GM12878 (cell line): ENCODE measurements around the gene SEPSECS. TPM values are rescaled to one million over a fixed set of nuclear protein-coding genes. Genes with fewer than 3 reads are reported as not detected.

ENCODE experiments used
- ATAC-seq: fragments of 200-7000 bp; cut with Tn5 transposase; 3 replicates; pipeline ENCODE4 v1.9.1; 2020; ENCODE audit warnings: mild to moderate bottlenecking, moderate library complexity
- BruUV-seq: library from RNA; stranded (reverse); fragments of 400-500 nt; replicated peaks from 2 replicates; lab custom pipeline; 2021; lab: Mats Ljungman, UMichigan
- CTCF ChIA-PET: fragments of 300-600 bp; sonication (Branson Sonifier 250); formaldehyde crosslinking; extraction: SDS; loops from one replicate; lab custom pipeline; 2021; ENCODE audit warnings: inconsistent platforms; lab: Yijun Ruan, JAX
- POLR2A ChIA-PET: fragments of 350-600 bp; formaldehyde crosslinking; extraction: SDS; loops from one replicate; lab custom pipeline; 2021; ENCODE audit warnings: inconsistent platforms; lab: Charles Lee
- RAD21 ChIA-PET: fragments of 300-600 bp; sonication (Branson Sonifier 250); formaldehyde crosslinking; loops from one replicate; lab custom pipeline; 2023; ENCODE audit warnings: antibody characterized with exemption; ENCODE audit not compliant: unreplicated experiment; lab: Charles Lee
- SMC1A ChIA-PET: fragments of 300-600 bp; sonication (Branson Sonifier 250); formaldehyde crosslinking; loops from one replicate; lab custom pipeline; 2023; ENCODE audit not compliant: unreplicated experiment, uncharacterized antibody; lab: Charles Lee
- DNase-seq: peaks from one replicate; pipeline ENCODE4 v3.0.0-alpha.2; 2011; ENCODE audit warnings: low read depth, low spot score
- FAIRE-seq: peaks from 3 replicates; lab custom pipeline; 2011; peaks lifted over from hg19 to GRCh38; lab: Jason Lieb, UNC
- H2AFZ ChIP-seq: 2 replicates; pipeline ENCODE4 v1.6.0; 2011; ENCODE audit warnings: low read depth, low read length, control low read depth; ENCODE audit not compliant: control insufficient read depth
- H3K27ac ChIP-seq: 2 replicates; pipeline ENCODE4 v1.5.1; 2011; ENCODE audit warnings: control low read depth; ENCODE audit not compliant: control insufficient read depth, insufficient read depth
- H3K27me3 ChIP-seq, 2 experiments: replicated peaks in 1 of 2; 2 replicates each; pipeline versions ENCODE4 v1.6.0 to v1.6.1; 2011; ENCODE audit warnings: low read length in 1 of 2; ENCODE audit not compliant: control insufficient read depth in 2 of 2, insufficient read depth in 2 of 2
- H3K36me3 ChIP-seq, 2 experiments: 2 replicates each; pipeline ENCODE4 v1.5.1; 2011; ENCODE audit warnings: low read length in 1 of 2; ENCODE audit not compliant: control insufficient read depth in 2 of 2, insufficient read depth in 2 of 2
- H3K4me1 ChIP-seq: 2 replicates; pipeline ENCODE4 v1.6.1; 2011; ENCODE audit warnings: mild to moderate bottlenecking, low read length, moderate library complexity, mixed read lengths; ENCODE audit not compliant: control insufficient read depth, insufficient read depth
- H3K4me2 ChIP-seq: 2 replicates; pipeline ENCODE4 v1.6.0; 2011; ENCODE audit warnings: control low read depth; ENCODE audit not compliant: control insufficient read depth, insufficient read depth
- H3K4me3 ChIP-seq: fragments of 200-600 bp; sonication (generic); 2 replicates; pipeline ENCODE4 v1.5.1; 2016
- H3K79me2 ChIP-seq: 2 replicates; pipeline ENCODE4 v1.6.0; 2011; ENCODE audit warnings: low read length; ENCODE audit not compliant: control insufficient read depth, insufficient read depth
- H3K9ac ChIP-seq: 2 replicates; pipeline ENCODE4 v1.8.0; 2011; ENCODE audit warnings: low read length, control low read depth, mixed read lengths; ENCODE audit not compliant: control insufficient read depth, insufficient read depth
- H3K9me3 ChIP-seq: replicated peaks from 3 replicates; pipeline ENCODE4 v1.5.1; 2011; ENCODE audit warnings: mild to moderate bottlenecking, low read length; ENCODE audit not compliant: control insufficient read depth, insufficient read depth
- H4K20me1 ChIP-seq: 2 replicates; pipeline ENCODE4 v1.6.0; 2011; ENCODE audit not compliant: control insufficient read depth, insufficient read depth
- FOXK2 ChIP-seq: fragments of 450-650 bp; IDR thresholded peaks from 2 replicates; pipeline ENCODE4 v1.6.1; 2017; ENCODE audit warnings: mild to moderate bottlenecking, moderate library complexity
- IRF4 ChIP-seq: IDR thresholded peaks from 2 replicates; pipeline ENCODE4 v1.6.1; 2011; ENCODE audit warnings: low read depth, low read length
- JUNB ChIP-seq: IDR thresholded peaks from 2 replicates; pipeline ENCODE4 v1.6.1; 2016; ENCODE audit warnings: antibody characterized with exemption, mild to moderate bottlenecking
- MEF2A ChIP-seq: IDR thresholded peaks from 2 replicates; pipeline ENCODE4 v1.6.1; 2011; ENCODE audit warnings: low read depth, mild to moderate bottlenecking, low read length, moderate library complexity; ENCODE audit not compliant: insufficient read depth
- MEF2B ChIP-seq: fragments of 450-650 bp; IDR thresholded peaks from 2 replicates; pipeline ENCODE4 v1.6.1; 2018; ENCODE audit warnings: mild to moderate bottlenecking, moderate library complexity; ENCODE audit not compliant: partially characterized antibody, poor library complexity, severe bottlenecking
- NR2C1 ChIP-seq: fragments of 450-650 bp; IDR thresholded peaks from 2 replicates; pipeline ENCODE4 v1.6.1; 2017; ENCODE audit warnings: antibody characterized with exemption, mild to moderate bottlenecking, moderate library complexity
- NR2C2 ChIP-seq: IDR thresholded peaks from 2 replicates; pipeline ENCODE4 v1.6.1; 2011; ENCODE audit warnings: borderline replicate concordance, low read depth; ENCODE audit not compliant: control insufficient read depth, insufficient read length
- POLR2A ChIP-seq: IDR thresholded peaks from 2 replicates; pipeline ENCODE4 v1.6.1; 2011; ENCODE audit warnings: low read depth, mild to moderate bottlenecking, low read length
- SPI1 ChIP-seq: IDR thresholded peaks from 2 replicates; pipeline ENCODE4 v1.6.1; 2011; ENCODE audit warnings: low read depth, mild to moderate bottlenecking, low read length, moderate library complexity, borderline replicate concordance; ENCODE audit not compliant: insufficient read depth
- SRF ChIP-seq, 2 experiments: IDR thresholded peaks; 2 replicates each; pipeline ENCODE4 v1.6.1; 2011; ENCODE audit warnings: low read depth in 2 of 2, low read length in 2 of 2, mild to moderate bottlenecking in 1 of 2, moderate library complexity in 1 of 2
- TCF7 ChIP-seq: IDR thresholded peaks from 2 replicates; pipeline ENCODE4 v1.6.1; 2014; ENCODE audit warnings: antibody characterized with exemption, borderline replicate concordance
- ZBED1 ChIP-seq: IDR thresholded peaks from 2 replicates; pipeline ENCODE4 v1.6.1; 2016; ENCODE audit warnings: borderline replicate concordance
- ZNF217 ChIP-seq: fragments of 450-650 bp; IDR thresholded peaks from 2 replicates; pipeline ENCODE4 v1.6.1; 2017; ENCODE audit warnings: antibody characterized with exemption, mild to moderate bottlenecking
- ZNF24 ChIP-seq: fragments of 450-650 bp; IDR thresholded peaks from 2 replicates; pipeline ENCODE4 v1.6.1; 2017; ENCODE audit warnings: antibody characterized with exemption, mild to moderate bottlenecking
- in situ Hi-C: fragments of 300-500 bp; cut with MboI; formaldehyde crosslinking; loops from 9 replicates; pipeline ENCODE4 v1.14.3; 2018; ENCODE audit warnings: mixed read lengths
- intact Hi-C: fragments of 100-400 bp; cut with micrococcal nuclease; formaldehyde crosslinking; loops from one replicate; pipeline ENCODE4 v1.14.2; 2022; ENCODE audit not compliant: unreplicated experiment
- polyA plus RNA-seq, 11 experiments: library from polyadenylated mRNA; depleted of rRNA in 4 of 11; unstranded in 6 of 11; stranded (reverse) in 5 of 11; fragments of >200 nt; fragmentation: Nextera tagmentation in 4 of 11; fragmentation: Illumina TruSeq in 1 of 11; extraction: Ambion mirVana in 4 of 11; extraction: Trizol in 1 of 11; gene quantifications; 1 replicate in 1 of 11; 2 replicates in 10 of 11; pipeline versions ENCODE4 v1.2.1 to v1.2.3, GENCODE V29; 2011 to 2016; ENCODE audit warnings: inconsistent platforms in 2 of 11, missing spikeins in 2 of 11, low read depth in 1 of 11
- total RNA-seq, 4 experiments: library from RNA; depleted of rRNA in 3 of 4; stranded (reverse); fragments of >200 nt in 3 of 4; fragmentation: Illumina TruSeq in 1 of 4; extraction: Trizol in 1 of 4; gene quantifications; 2 replicates each; pipeline versions ENCODE4 v1.2.1 to v1.2.3, GENCODE V29; 2013 to 2021
- TF ChIP-seq, protein P1 (sequence below): IDR thresholded peaks from 2 replicates; pipeline ENCODE4 v1.6.1; 2012; ENCODE audit warnings: low read length, inconsistent platforms
- TF ChIP-seq, protein P2 (sequence below): fragments of 450-650 bp; IDR thresholded peaks from 2 replicates; pipeline ENCODE4 v1.6.1; 2016; ENCODE audit warnings: mild to moderate bottlenecking
- TF ChIP-seq, protein P3 (sequence below): IDR thresholded peaks from 2 replicates; pipeline ENCODE4 v1.6.1; 2011; ENCODE audit warnings: borderline replicate concordance, low read depth, mild to moderate bottlenecking, moderate library complexity, mixed read lengths, low read length; ENCODE audit not compliant: insufficient read depth; ENCODE audit errors: extremely low read length

Gene SEPSECS
- total and polyA plus RNA-seq, 10 of the 15 experiments (the other 5 are each of a cell fraction or from before 2014, with no cell fraction given) = 2.8 to 15.8 (median 7.2) TPM

DNA sequence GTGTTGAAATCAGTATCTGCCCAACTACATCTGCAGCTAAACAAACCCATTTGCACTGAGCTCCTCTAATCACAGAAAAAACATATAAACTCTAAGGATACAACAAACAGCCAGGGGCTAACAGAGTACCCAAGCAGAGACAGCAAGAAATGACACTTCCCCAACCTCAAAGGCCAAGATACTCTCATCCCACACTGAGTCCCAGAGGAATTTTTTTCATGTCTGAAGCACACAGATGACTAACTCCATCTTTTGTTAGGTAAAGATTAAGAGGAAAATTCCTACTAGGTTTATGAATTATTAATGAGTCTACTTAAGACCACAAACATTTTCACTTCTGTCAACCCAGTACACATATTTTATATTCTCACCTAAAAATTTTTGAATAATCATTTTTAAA, 31.6 kb downstream of the SEPSECS start:
- Histone ChIP-seq H3K4me3 (no peak overlapping the region), H3K79me2 (no peaks in the 10 kb centered on the region), H3K9ac (no peak overlapping the region), H3K27ac (no peak overlapping the region), H3K4me1 (no peaks in the 10 kb centered on the region), H3K27me3 (no peaks in the 10 kb centered on the region), H3K9me3 (no peaks in the 10 kb centered on the region), H4K20me1 (no peaks in the 10 kb centered on the region), H3K4me2 (no peak overlapping the region), H3K36me3 (peaks cover 0 to 7% of the 10 kb centered on the region in 2 experiments; a peak in 3 of 4 replicates), H2AFZ (no peak overlapping the region)
- POLR2A ChIA-PET = no interaction called here
- FAIRE-seq (no peak), DNase-seq (no peak), ATAC-seq (no peak; the same call in 2 of the 3 replicates)
- intact Hi-C loops = no loop called here
- RAD21 ChIA-PET = interaction anchor here (0.6 kb wide), 1 partner anchor 10 kb away, joined by 3 read pairs; no protein-coding TSS in a partner anchor
- CTCF ChIA-PET = interaction anchor here (1.2 kb wide), 1 partner anchor 16 kb away, joined by 3 read pairs; no protein-coding TSS in a partner anchor
- SMC1A ChIA-PET = no interaction called here
- no peak for TF ChIP-seq MEF2A
- no peak for TF ChIP-seq IRF4
- no peak for TF ChIP-seq SPI1
- no peak for TF ChIP-seq FOXK2
- TF ChIP-seq MEF2B = no peak
- no peak for TF ChIP-seq NR2C2
- no peak for TF ChIP-seq ZNF24
- no peak for TF ChIP-seq SRF (IDR thresholded peaks at IDR 0.05; ENCODE audit: low read depth in 2 of 2, low read length in 2 of 2)
- TF ChIP-seq, protein P1, sequence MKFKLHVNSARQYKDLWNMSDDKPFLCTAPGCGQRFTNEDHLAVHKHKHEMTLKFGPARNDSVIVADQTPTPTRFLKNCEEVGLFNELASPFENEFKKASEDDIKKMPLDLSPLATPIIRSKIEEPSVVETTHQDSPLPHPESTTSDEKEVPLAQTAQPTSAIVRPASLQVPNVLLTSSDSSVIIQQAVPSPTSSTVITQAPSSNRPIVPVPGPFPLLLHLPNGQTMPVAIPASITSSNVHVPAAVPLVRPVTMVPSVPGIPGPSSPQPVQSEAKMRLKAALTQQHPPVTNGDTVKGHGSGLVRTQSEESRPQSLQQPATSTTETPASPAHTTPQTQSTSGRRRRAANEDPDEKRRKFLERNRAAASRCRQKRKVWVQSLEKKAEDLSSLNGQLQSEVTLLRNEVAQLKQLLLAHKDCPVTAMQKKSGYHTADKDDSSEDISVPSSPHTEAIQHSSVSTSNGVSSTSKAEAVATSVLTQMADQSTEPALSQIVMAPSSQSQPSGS = no peak
- TF ChIP-seq NR2C1 = no peak
- no peak for TF ChIP-seq ZNF217
- TF ChIP-seq, protein P2, sequence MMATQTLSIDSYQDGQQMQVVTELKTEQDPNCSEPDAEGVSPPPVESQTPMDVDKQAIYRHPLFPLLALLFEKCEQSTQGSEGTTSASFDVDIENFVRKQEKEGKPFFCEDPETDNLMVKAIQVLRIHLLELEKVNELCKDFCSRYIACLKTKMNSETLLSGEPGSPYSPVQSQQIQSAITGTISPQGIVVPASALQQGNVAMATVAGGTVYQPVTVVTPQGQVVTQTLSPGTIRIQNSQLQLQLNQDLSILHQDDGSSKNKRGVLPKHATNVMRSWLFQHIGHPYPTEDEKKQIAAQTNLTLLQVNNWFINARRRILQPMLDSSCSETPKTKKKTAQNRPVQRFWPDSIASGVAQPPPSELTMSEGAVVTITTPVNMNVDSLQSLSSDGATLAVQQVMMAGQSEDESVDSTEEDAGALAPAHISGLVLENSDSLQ = no peak
- no peak for TF ChIP-seq POLR2A
- TF ChIP-seq, protein P3, sequence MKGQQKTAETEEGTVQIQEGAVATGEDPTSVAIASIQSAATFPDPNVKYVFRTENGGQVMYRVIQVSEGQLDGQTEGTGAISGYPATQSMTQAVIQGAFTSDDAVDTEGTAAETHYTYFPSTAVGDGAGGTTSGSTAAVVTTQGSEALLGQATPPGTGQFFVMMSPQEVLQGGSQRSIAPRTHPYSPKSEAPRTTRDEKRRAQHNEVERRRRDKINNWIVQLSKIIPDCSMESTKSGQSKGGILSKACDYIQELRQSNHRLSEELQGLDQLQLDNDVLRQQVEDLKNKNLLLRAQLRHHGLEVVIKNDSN = no peak
- no peak for TF ChIP-seq TCF7
- no peak for TF ChIP-seq ZBED1
- no peak for TF ChIP-seq JUNB
- no TSS peak for BruUV-seq
- in situ Hi-C loops = no loop called here
